H9 (cell line): ENCODE measurements around the gene RASSF3. TPM values are rescaled to one million over a fixed set of nuclear protein-coding genes. Genes with fewer than 3 reads are reported as not detected.

Experiments used
- DNase-seq: peaks from one replicate; pipeline ENCODE4 v3.0.0-alpha.2; 2017
- H2AFZ ChIP-seq: one replicate; pipeline ENCODE4 v1.6.1; 2013; ENCODE audit warnings: mild to moderate bottlenecking, low read length, control low read depth, moderate library complexity
- H2AK5ac ChIP-seq: 2 replicates; pipeline ENCODE4 v1.6.1; 2013; ENCODE audit warnings: low read length, control low read depth, mixed read lengths; ENCODE audit not compliant: insufficient read length
- H2BK120ac ChIP-seq: one replicate; pipeline ENCODE4 v1.6.1; 2013; ENCODE audit warnings: low read depth, mild to moderate bottlenecking, low read length, control low read depth, inconsistent platforms; ENCODE audit not compliant: poor library complexity, severe bottlenecking
- H2BK12ac ChIP-seq: 2 replicates; pipeline ENCODE4 v1.6.1; 2013; ENCODE audit warnings: low read length, control low read depth, mixed read lengths, low read depth; ENCODE audit not compliant: insufficient read length
- H2BK15ac ChIP-seq: 2 replicates; pipeline ENCODE4 v1.6.1; 2013; ENCODE audit warnings: low read depth, low read length, control low read depth
- H2BK20ac ChIP-seq: one replicate; pipeline ENCODE4 v1.6.1; 2013; ENCODE audit warnings: low read depth, mild to moderate bottlenecking, low read length, control low read depth, inconsistent platforms; ENCODE audit not compliant: poor library complexity, severe bottlenecking
- H2BK5ac ChIP-seq: 2 replicates; pipeline ENCODE4 v1.6.1; 2013; ENCODE audit warnings: low read length, control low read depth, mixed read lengths; ENCODE audit not compliant: insufficient read length
- H3K14ac ChIP-seq: 2 replicates; pipeline ENCODE4 v1.6.1; 2013; ENCODE audit warnings: low read length, control low read depth; ENCODE audit not compliant: insufficient read depth
- H3K18ac ChIP-seq: 2 replicates; pipeline ENCODE4 v1.6.1; 2013; ENCODE audit warnings: low read depth, mild to moderate bottlenecking, mixed read lengths, low read length, control low read depth; ENCODE audit not compliant: insufficient read length
- H3K23ac ChIP-seq: 2 replicates; pipeline ENCODE4 v1.6.1; 2013; ENCODE audit warnings: low read length, control low read depth, mixed read lengths, low read depth; ENCODE audit not compliant: insufficient read length
- H3K23me2 ChIP-seq: 2 replicates; pipeline ENCODE4 v1.6.1; 2013; ENCODE audit warnings: low read depth, mild to moderate bottlenecking, mixed read lengths, low read length, control low read depth; ENCODE audit not compliant: insufficient read length, poor library complexity, severe bottlenecking
- H3K27ac ChIP-seq: 2 replicates; pipeline ENCODE4 v1.5.1; 2013; ENCODE audit warnings: low read length, control low read depth, mixed read lengths, low read depth; ENCODE audit not compliant: insufficient read length
- H3K27me3 ChIP-seq: 2 replicates; pipeline ENCODE4 v1.6.1; 2013; ENCODE audit warnings: low read length, control low read depth, inconsistent platforms; ENCODE audit not compliant: insufficient read depth
- H3K4ac ChIP-seq: 2 replicates; pipeline ENCODE4 v1.6.1; 2013; ENCODE audit warnings: low read depth, mild to moderate bottlenecking, control low read depth, inconsistent platforms, low read length, moderate library complexity
- H3K4me1 ChIP-seq: 2 replicates; pipeline ENCODE4 v1.6.1; 2013; ENCODE audit warnings: low read length, control low read depth, inconsistent platforms; ENCODE audit not compliant: insufficient read depth
- H3K4me2 ChIP-seq: 2 replicates; pipeline ENCODE4 v1.6.1; 2013; ENCODE audit warnings: low read length, control low read depth, mixed read lengths; ENCODE audit not compliant: insufficient read length, insufficient read depth
- H3K56ac ChIP-seq: 2 replicates; pipeline ENCODE4 v1.6.1; 2013; ENCODE audit warnings: low read depth, mild to moderate bottlenecking, mixed read lengths, low read length, control low read depth; ENCODE audit not compliant: insufficient read length
- H3K79me1 ChIP-seq: 2 replicates; pipeline ENCODE4 v1.6.1; 2013; ENCODE audit warnings: low read depth, mild to moderate bottlenecking, moderate library complexity, low read length, control low read depth, inconsistent platforms; ENCODE audit not compliant: insufficient read depth, poor library complexity, severe bottlenecking
- H3K79me2 ChIP-seq: 2 replicates; pipeline ENCODE4 v1.6.1; 2013; ENCODE audit warnings: low read length, control low read depth, inconsistent platforms; ENCODE audit not compliant: insufficient read depth
- H3K9ac ChIP-seq: 2 replicates; pipeline ENCODE4 v1.6.1; 2013; ENCODE audit warnings: low read length, control low read depth, mixed read lengths; ENCODE audit not compliant: insufficient read length; ENCODE audit errors: extremely low read depth
- H3K9me3 ChIP-seq: one replicate; pipeline ENCODE4 v1.6.1; 2013; ENCODE audit warnings: low read depth, low read length, inconsistent platforms; ENCODE audit not compliant: control insufficient read depth
- H3T11ph ChIP-seq: one replicate; pipeline ENCODE4 v1.6.1; 2013; ENCODE audit warnings: mild to moderate bottlenecking, low read length, control low read depth, inconsistent platforms
- H4K20me1 ChIP-seq: one replicate; pipeline ENCODE4 v1.6.1; 2013; ENCODE audit not compliant: control insufficient read depth, insufficient read length, insufficient read depth
- H4K5ac ChIP-seq: 2 replicates; pipeline ENCODE4 v1.6.1; 2013; ENCODE audit warnings: low read depth, mild to moderate bottlenecking, mixed read lengths, low read length, control low read depth; ENCODE audit not compliant: insufficient read length
- H4K8ac ChIP-seq: replicated peaks from 2 replicates; pipeline ENCODE4 v1.6.1; 2013; ENCODE audit warnings: low read length, control low read depth, mixed read lengths, low read depth; ENCODE audit not compliant: insufficient read length
- H4K91ac ChIP-seq: 2 replicates; pipeline ENCODE4 v1.6.1; 2013; ENCODE audit warnings: low read depth, mild to moderate bottlenecking, moderate library complexity, mixed read lengths, low read length, control low read depth; ENCODE audit not compliant: insufficient read length
- H3K27ac Mint-ChIP-seq, 3 experiments: 2 replicates in 2 of 3; 3 replicates in 1 of 3; pipeline ENCODE4 v1.8.0; 2020 to 2021; ENCODE audit warnings: mixed read lengths in 3 of 3, mild to moderate bottlenecking in 1 of 3, moderate library complexity in 1 of 3
- H3K27me3 Mint-ChIP-seq: 2 replicates; pipeline ENCODE4 v1.8.0; 2021; ENCODE audit warnings: low read depth, mild to moderate bottlenecking, moderate library complexity, mixed read lengths
- H3K36me3 Mint-ChIP-seq, 3 experiments: 2 replicates in 2 of 3; 3 replicates in 1 of 3; pipeline ENCODE4 v1.8.0; 2020 to 2021; ENCODE audit warnings: low read depth in 3 of 3, mixed read lengths in 3 of 3; ENCODE audit not compliant: insufficient read depth in 1 of 3
- H3K4me1 Mint-ChIP-seq, 2 experiments: 2 replicates each; pipeline ENCODE4 v1.8.0; 2020; ENCODE audit warnings: mixed read lengths in 2 of 2
- H3K4me3 Mint-ChIP-seq, 2 experiments: 2 replicates in 1 of 2; 3 replicates in 1 of 2; pipeline ENCODE4 v1.8.0; 2020 to 2021; ENCODE audit warnings: mild to moderate bottlenecking in 2 of 2, mixed read lengths in 2 of 2, moderate library complexity in 1 of 2
- H3K9me3 Mint-ChIP-seq, 2 experiments: 2 replicates in 1 of 2; 3 replicates in 1 of 2; pipeline ENCODE4 v1.8.0; 2020; ENCODE audit warnings: mild to moderate bottlenecking in 2 of 2, mixed read lengths in 2 of 2, moderate library complexity in 1 of 2
- CTCF ChIP-seq: fragments of 200-600 bp; sonication (generic); conservative IDR thresholded peaks from 3 replicates; pipeline ENCODE4 v1.8.0; 2021; ENCODE audit warnings: antibody characterized with exemption, mild to moderate bottlenecking
- WGBS: extraction: QIAGEN DNeasy Blood & Tissue Kit; methylation state at CpG from one replicate; pipeline ENCODE4 v1.1.7; 2013; ENCODE audit warnings: missing lambda C conversion rate, low lambda C conversion rate, mixed read lengths; ENCODE audit not compliant: insufficient read length; ENCODE audit errors: extremely low coverage; 5-methylcytosine and 5-hydroxymethylcytosine counted together
- total RNA-seq: library from RNA; stranded (reverse); gene quantifications from 2 replicates; pipeline ENCODE4 v1.2.1, GENCODE V29; 2021

Gene RASSF3
- total RNA-seq, 1 experiment from 2014 or later, result 45.1 TPM

GRCh38 chr12:64569923-64570691 is 40.2 kb upstream of the RASSF3 start:
- no peak overlapping the region for H4K91ac ChIP-seq
- no peak overlapping the region for H2BK120ac ChIP-seq
- no peak overlapping the region for H4K5ac ChIP-seq
- Mint-ChIP-seq H3K27me3 (no peaks in the 10 kb centered on the region; the same call in 1 of the 2 replicates), H3K4me1 (peaks cover 18 to 22% of the 10 kb centered on the region in 2 experiments), H3K36me3 (no peaks in the 10 kb centered on the region), H3K27ac (peak overlapping the region in 1 of 3 experiments; percentile 51; a peak in 1 of 7 replicates), H3K9me3 (peaks cover 8 to 11% of the 10 kb centered on the region in 2 experiments), H3K4me3 (no peak overlapping the region)
- H3K4ac ChIP-seq, result no peak overlapping the region
- H3K9me3 ChIP-seq, result peaks cover 7% of the 10 kb centered on the region
- DNase-seq, result no peak
- H3K4me1 ChIP-seq, result peaks cover 6% of the 10 kb centered on the region; the same call in 1 of the 2 replicates
- no peaks in the 10 kb centered on the region for H3K23me2 ChIP-seq
- H4K8ac ChIP-seq, result no peak overlapping the region
- H2BK15ac ChIP-seq, result no peak overlapping the region
- no peak overlapping the region for H3K27ac ChIP-seq
- H3K79me1 ChIP-seq, result no peaks in the 10 kb centered on the region
- no peak overlapping the region for H2AK5ac ChIP-seq
- H2BK12ac ChIP-seq, result no peak overlapping the region
- no peak overlapping the region for H2AFZ ChIP-seq
- H4K20me1 ChIP-seq, result no peaks in the 10 kb centered on the region
- H3K56ac ChIP-seq, result no peak overlapping the region
- no peaks in the 10 kb centered on the region for H3K27me3 ChIP-seq
- H2BK20ac ChIP-seq, result no peak overlapping the region
- H3K14ac ChIP-seq, result no peak overlapping the region
- H2BK5ac ChIP-seq, result no peak overlapping the region
- no peak overlapping the region for H3K4me2 ChIP-seq
- H3K79me2 ChIP-seq, result no peaks in the 10 kb centered on the region
- H3K18ac ChIP-seq, result no peak overlapping the region
- H3K23ac ChIP-seq, result no peak overlapping the region
- TF ChIP-seq CTCF, result no peak
- H3K9ac ChIP-seq, result no peak overlapping the region
- WGBS, result no CpG with 5 or more reads among the region's 6 CpGs
- no peak overlapping the region for H3T11ph ChIP-seq
